IMR-90 (cell line): Measurements from ENCODE around the gene HSP90B1. TPM values are rescaled to one million over a fixed set of nuclear protein-coding genes. Genes with fewer than 3 reads are reported as not detected.
A peak's percentile ranks its signal among the peaks of the same experiment; 100 is the strongest.

Experiments used
- ATAC-seq: fragments of 200-7000 bp; cut with Tn5 transposase; 2 replicates; pipeline ENCODE4 v1.9.1; 2020; ENCODE audit warnings: low read depth, mild to moderate bottlenecking, moderate library complexity
- BruUV-seq: library from RNA; stranded (reverse); fragments of 400-500 nt; replicated peaks from 2 replicates; lab custom pipeline; 2021; lab: Mats Ljungman, UMichigan
- CTCF ChIA-PET: fragments of 300-600 bp; formaldehyde crosslinking; extraction: SDS; loops from one replicate; lab custom pipeline; 2021; ENCODE audit warnings: antibody characterized with exemption; lab: Yijun Ruan, JAX
- POLR2A ChIA-PET: fragments of 300-600 bp; sonication (Branson Sonifier 250); formaldehyde crosslinking; loops from one replicate; lab custom pipeline; 2022; ENCODE audit warnings: antibody characterized with exemption; ENCODE audit not compliant: unreplicated experiment; lab: Charles Lee
- DNase-seq: peaks from one replicate; pipeline ENCODE4 v3.0.0; 2013
- H2AFZ ChIP-seq: replicated peaks from 2 replicates; pipeline ENCODE3; 2013; ENCODE audit warnings: low read length, mild to moderate bottlenecking; ENCODE audit not compliant: poor library complexity
- H2AK5ac ChIP-seq: 2 replicates; pipeline ENCODE4 v1.6.1; 2013; ENCODE audit warnings: low read depth, low read length, inconsistent platforms
- H2AK9ac ChIP-seq: replicated peaks from 2 replicates; pipeline ENCODE3; 2013; ENCODE audit warnings: mild to moderate bottlenecking, low read depth, low read length, moderate library complexity; ENCODE audit not compliant: poor library complexity
- H2BK120ac ChIP-seq: 2 replicates; pipeline ENCODE4 v1.6.1; 2013; ENCODE audit warnings: low read depth, low read length, inconsistent platforms
- H2BK15ac ChIP-seq: 3 replicates; pipeline ENCODE4 v1.6.1; 2013; ENCODE audit warnings: low read depth, low read length, inconsistent platforms
- H2BK20ac ChIP-seq: 2 replicates; pipeline ENCODE4 v1.6.1; 2013; ENCODE audit warnings: low read depth, mild to moderate bottlenecking, inconsistent platforms, low read length, moderate library complexity
- H2BK5ac ChIP-seq: 2 replicates; pipeline ENCODE4 v1.6.1; 2013; ENCODE audit warnings: mild to moderate bottlenecking, low read depth, low read length, inconsistent platforms; ENCODE audit not compliant: poor library complexity, severe bottlenecking
- H3K14ac ChIP-seq: replicated peaks from 2 replicates; pipeline ENCODE4 v1.6.1; 2013; ENCODE audit warnings: low read depth, low read length, inconsistent platforms
- H3K18ac ChIP-seq: 2 replicates; pipeline ENCODE4 v1.6.1; 2013; ENCODE audit warnings: low read depth, low read length, control low read depth
- H3K23ac ChIP-seq: 2 replicates; pipeline ENCODE4 v1.6.1; 2013; ENCODE audit warnings: low read depth, low read length, inconsistent platforms
- H3K27ac ChIP-seq: 2 replicates; pipeline ENCODE4 v1.5.1; 2013; ENCODE audit warnings: mild to moderate bottlenecking, control low read depth, low read length; ENCODE audit not compliant: insufficient read depth
- H3K27me3 ChIP-seq: 2 replicates; pipeline ENCODE4 v1.6.1; 2013; ENCODE audit warnings: low read length; ENCODE audit not compliant: control insufficient read depth, insufficient read depth
- H3K36me3 ChIP-seq: 2 replicates; pipeline ENCODE4 v1.6.1; 2013; ENCODE audit warnings: low read length, mixed read lengths; ENCODE audit not compliant: control insufficient read depth, insufficient read depth
- H3K4ac ChIP-seq: 2 replicates; pipeline ENCODE4 v1.6.1; 2013; ENCODE audit warnings: low read depth, low read length, inconsistent platforms
- H3K4me1 ChIP-seq: 2 replicates; pipeline ENCODE4 v1.6.1; 2013; ENCODE audit warnings: low read length, mixed read lengths; ENCODE audit not compliant: control insufficient read depth, insufficient read depth
- H3K4me2 ChIP-seq: 2 replicates; pipeline ENCODE4 v1.6.1; 2013; ENCODE audit warnings: low read depth, mild to moderate bottlenecking, control low read depth, low read length, moderate library complexity
- H3K4me3 ChIP-seq: 2 replicates; pipeline ENCODE4 v1.5.1; 2013; ENCODE audit warnings: low read depth, mild to moderate bottlenecking, control low read depth, low read length, moderate library complexity; ENCODE audit not compliant: insufficient read depth
- H3K56ac ChIP-seq: 2 replicates; pipeline ENCODE4 v1.6.1; 2013; ENCODE audit warnings: low read length, inconsistent platforms; ENCODE audit not compliant: insufficient read depth; ENCODE audit errors: extremely low read depth
- H3K79me1 ChIP-seq, 2 experiments: 2 replicates each; pipeline ENCODE4 v1.6.1; 2013; ENCODE audit warnings: low read length in 2 of 2, inconsistent platforms in 1 of 2, low read depth in 1 of 2
- H3K9ac ChIP-seq: 2 replicates; pipeline ENCODE4 v1.6.1; 2013; ENCODE audit warnings: low read depth, low read length, control low read depth
- H3K9me1 ChIP-seq: 2 replicates; pipeline ENCODE4 v1.6.1; 2013; ENCODE audit warnings: low read length, inconsistent platforms; ENCODE audit not compliant: insufficient read depth
- H3K9me3 ChIP-seq: 2 replicates; pipeline ENCODE4 v1.6.1; 2013; ENCODE audit warnings: low read length; ENCODE audit not compliant: control insufficient read depth, insufficient read depth
- H4K20me1 ChIP-seq: 2 replicates; pipeline ENCODE4 v1.6.1; 2013; ENCODE audit warnings: low read length, inconsistent platforms; ENCODE audit not compliant: insufficient read depth
- H4K5ac ChIP-seq: 2 replicates; pipeline ENCODE4 v1.6.1; 2013; ENCODE audit warnings: mild to moderate bottlenecking, low read depth, low read length, control low read depth
- H4K8ac ChIP-seq, 2 experiments: 2 replicates each; pipeline ENCODE4 v1.6.1; 2013; ENCODE audit warnings: low read depth in 2 of 2, low read length in 2 of 2, control low read depth in 1 of 2, inconsistent platforms in 1 of 2
- H4K91ac ChIP-seq: 2 replicates; pipeline ENCODE4 v1.6.1; 2013; ENCODE audit warnings: low read depth, low read length, inconsistent platforms; ENCODE audit not compliant: insufficient read depth
- CEBPB ChIP-seq: IDR thresholded peaks from 2 replicates; pipeline ENCODE4 v1.6.1; 2012; ENCODE audit warnings: low read depth, low read length, improper control_type of control experiment
- CHD1 ChIP-seq: IDR thresholded peaks from 2 replicates; pipeline ENCODE4 v1.6.1; 2012; ENCODE audit warnings: low read depth, low read length, improper control_type of control experiment
- FOS ChIP-seq: fragments of 150-350 bp; IDR thresholded peaks from 2 replicates; pipeline ENCODE4 v1.6.1; 2016; ENCODE audit warnings: low read depth, low read length
- MAFK ChIP-seq: IDR thresholded peaks from 2 replicates; pipeline ENCODE4 v1.6.1; 2012; ENCODE audit warnings: low read depth, low read length, improper control_type of control experiment
- MAZ ChIP-seq: IDR thresholded peaks from 2 replicates; pipeline ENCODE4 v1.6.1; 2012; ENCODE audit warnings: low read depth, mild to moderate bottlenecking, low read length, improper control_type of control experiment, moderate library complexity, borderline replicate concordance
- POLR2A ChIP-seq: IDR thresholded peaks from 2 replicates; pipeline ENCODE4 v1.6.1; 2012; ENCODE audit warnings: mild to moderate bottlenecking, low read depth, low read length
- RAD21 ChIP-seq: IDR thresholded peaks from 2 replicates; pipeline ENCODE4 v1.6.1; 2012; ENCODE audit warnings: low read length, improper control_type of control experiment
- RFX5 ChIP-seq: IDR thresholded peaks from 2 replicates; pipeline ENCODE4 v1.8.0; 2012; ENCODE audit warnings: low read depth, mild to moderate bottlenecking, low read length, moderate library complexity
- SMC3 ChIP-seq: fragments of 150-350 bp; IDR thresholded peaks from 2 replicates; pipeline ENCODE4 v1.6.1; 2016; ENCODE audit warnings: low read depth, mild to moderate bottlenecking, antibody characterized with exemption, low read length, moderate library complexity
- WGBS, 2 experiments: methylation state at CpG; one replicate each; pipeline versions ENCODE4 v1.1.5 to v1.1.7; 2013; ENCODE audit warnings: missing lambda C conversion rate in 2 of 2; ENCODE audit not compliant: insufficient read length in 1 of 2; ENCODE audit errors: extremely low coverage in 2 of 2; 5-methylcytosine and 5-hydroxymethylcytosine counted together
- dilution Hi-C: fragments of 300-500 bp; cut with HindIII; formaldehyde crosslinking; loops from one replicate; pipeline ENCODE4 v1.14.3; 2018; ENCODE audit warnings: low sequenced_read_pairs; ENCODE audit not compliant: unreplicated experiment
- in situ Hi-C: fragments of 300-500 bp; cut with MboI; formaldehyde crosslinking; loops from 3 replicates; pipeline ENCODE4 v1.14.3; 2019; ENCODE audit warnings: low sequenced_read_pairs, inconsistent platforms, mixed read lengths
- intact Hi-C: fragments of 100-400 bp; cut with micrococcal nuclease; formaldehyde crosslinking; loops from 2 replicates; pipeline ENCODE4 v1.10.0; 2022
- polyA plus RNA-seq, 3 experiments: library from polyadenylated mRNA; depleted of rRNA; stranded (reverse); fragments of >200 nt; gene quantifications; 2 replicates each; pipeline ENCODE4 v1.2.3, GENCODE V29; 2012; ENCODE audit warnings: low replicate concordance in 1 of 3
- total RNA-seq: library from RNA; depleted of rRNA; stranded (reverse); fragments of >200 nt; gene quantifications from 2 replicates; pipeline ENCODE4 v1.2.3, GENCODE V29; 2012
- TF ChIP-seq, protein P1 (sequence below): conservative IDR thresholded peaks from 2 replicates; pipeline ENCODE4 v1.5.1; 2012; ENCODE audit warnings: mild to moderate bottlenecking, low read depth, low read length, improper control_type of control experiment

The HSP90B1 gene
- total and polyA plus RNA-seq, 2 of the 4 experiments (the other 2 are of a cell fraction) = 398 to 765 TPM

DNA sequence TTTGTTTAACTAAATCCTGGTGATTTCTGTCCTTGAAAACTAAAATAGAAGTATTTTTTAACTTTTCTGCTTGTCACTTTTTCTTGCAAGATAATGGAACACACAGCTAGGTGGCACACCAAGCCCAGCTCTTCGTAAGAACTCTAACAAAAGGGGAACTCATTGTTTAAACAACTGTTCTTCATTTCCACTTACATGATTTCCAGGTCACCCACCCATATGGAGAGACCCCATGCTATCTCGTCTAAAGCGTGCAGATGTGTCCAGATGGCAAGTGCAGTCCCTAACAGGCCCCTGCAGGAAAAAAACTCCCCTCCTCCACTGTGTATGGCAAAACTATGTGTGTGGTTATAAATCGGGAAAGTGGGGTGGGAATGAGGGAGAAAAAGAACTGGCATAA is 45.9 kb upstream of the HSP90B1 start:
- H3K4me1 ChIP-seq = no peaks in the 10 kb centered on the region
- no peak overlapping the region for H2BK5ac ChIP-seq
- no peak overlapping the region for H2BK20ac ChIP-seq
- no peaks in the 10 kb centered on the region for H3K9me1 ChIP-seq
- no CpG with 5 or more reads among the region's 4 CpGs for WGBS, 2 experiments
- no peak overlapping the region for H2AK5ac ChIP-seq
- no peak overlapping the region for H2AFZ ChIP-seq
- CTCF ChIA-PET = interaction anchor here (0.6 to 1.5 kb wide), 4 partner anchors 15 to 1171 kb away, joined by 3 to 4 read pairs (median 3); no protein-coding TSS in a partner anchor
- in situ Hi-C loops (loop anchor here (10.0 kb wide), 1 partner anchor 220 kb away; no protein-coding TSS in a partner anchor), dilution Hi-C loops (no loop called here), intact Hi-C loops (loop anchor here (1.0 to 10.0 kb wide), 4 partner anchors 47 to 500 kb away; a partner anchor contains a TSS)
- H3K4me2 ChIP-seq = 0 out of 2 replicates have a peak overlapping the region, but pooled peaks have one; percentile 56
- DNase-seq (peak; percentile 76), ATAC-seq (peak; percentile 59; the same call in 1 of the 2 replicates)
- no peaks in the 10 kb centered on the region for H4K20me1 ChIP-seq
- H3K27me3 ChIP-seq = no peaks in the 10 kb centered on the region
- no peaks in the 10 kb centered on the region for H3K79me1 ChIP-seq
- no peak overlapping the region for H3K14ac ChIP-seq
- H3K4ac ChIP-seq = no peak overlapping the region
- H3K4me3 ChIP-seq = no peak overlapping the region
- TF ChIP-seq MAZ = no peak
- no peak for TF ChIP-seq MAFK
- no peak for TF ChIP-seq CHD1
- TF ChIP-seq FOS = no peak
- TF ChIP-seq CEBPB = no peak
- TF ChIP-seq, protein P1, sequence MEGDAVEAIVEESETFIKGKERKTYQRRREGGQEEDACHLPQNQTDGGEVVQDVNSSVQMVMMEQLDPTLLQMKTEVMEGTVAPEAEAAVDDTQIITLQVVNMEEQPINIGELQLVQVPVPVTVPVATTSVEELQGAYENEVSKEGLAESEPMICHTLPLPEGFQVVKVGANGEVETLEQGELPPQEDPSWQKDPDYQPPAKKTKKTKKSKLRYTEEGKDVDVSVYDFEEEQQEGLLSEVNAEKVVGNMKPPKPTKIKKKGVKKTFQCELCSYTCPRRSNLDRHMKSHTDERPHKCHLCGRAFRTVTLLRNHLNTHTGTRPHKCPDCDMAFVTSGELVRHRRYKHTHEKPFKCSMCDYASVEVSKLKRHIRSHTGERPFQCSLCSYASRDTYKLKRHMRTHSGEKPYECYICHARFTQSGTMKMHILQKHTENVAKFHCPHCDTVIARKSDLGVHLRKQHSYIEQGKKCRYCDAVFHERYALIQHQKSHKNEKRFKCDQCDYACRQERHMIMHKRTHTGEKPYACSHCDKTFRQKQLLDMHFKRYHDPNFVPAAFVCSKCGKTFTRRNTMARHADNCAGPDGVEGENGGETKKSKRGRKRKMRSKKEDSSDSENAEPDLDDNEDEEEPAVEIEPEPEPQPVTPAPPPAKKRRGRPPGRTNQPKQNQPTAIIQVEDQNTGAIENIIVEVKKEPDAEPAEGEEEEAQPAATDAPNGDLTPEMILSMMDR = peak; percentile 72
- no peak for TF ChIP-seq POLR2A
- TF ChIP-seq SMC3 = peak; percentile 64
- TF ChIP-seq RAD21 = peak; percentile 83
- TF ChIP-seq RFX5 = no peak
- H3K56ac ChIP-seq = no peak overlapping the region
- H3K27ac ChIP-seq = no peak overlapping the region
- H4K5ac ChIP-seq = no peak overlapping the region
- H3K36me3 ChIP-seq = no peaks in the 10 kb centered on the region
- POLR2A ChIA-PET = no interaction called here
- no peak overlapping the region; a peak in 1 of 4 replicates for H4K8ac ChIP-seq
- H2AK9ac ChIP-seq = no peak overlapping the region
- no peak overlapping the region for H3K9ac ChIP-seq
- no peak overlapping the region for H3K18ac ChIP-seq
- no peaks in the 10 kb centered on the region for H3K9me3 ChIP-seq
- BruUV-seq = no TSS peak
- no peak overlapping the region for H2BK15ac ChIP-seq
- no peak overlapping the region for H3K23ac ChIP-seq
- H2BK120ac ChIP-seq = no peak overlapping the region
- H4K91ac ChIP-seq = no peak overlapping the region
